ENCODE results near the gene CCND1.

Gene CCND1

GRCh38 chr11:69682221-69682620 is 41.3 kb downstream of the CCND1 start:
- Histone ChIP-seq H3K79me2 (ENCODE audit: insufficient read depth, low read depth) (no peaks in the 10 kb centered on the region), H3K36me3 (ENCODE audit: insufficient read depth) (no peaks in the 10 kb centered on the region), H3K9ac (no peak overlapping the region), H3K27me3 (ENCODE audit: insufficient read depth, low read depth) (no peaks in the 10 kb centered on the region), H3K27ac (no peak overlapping the region), H3K4me3 (IDR thresholded peaks at IDR 0.05; ENCODE audit: insufficient read depth, low read depth, low read length) (no peak overlapping the region), H4K20me1 (ENCODE audit: insufficient read depth) (no peaks in the 10 kb centered on the region), H3K4me2 (no peak overlapping the region), H3K4me1 (ENCODE audit: low read depth, poor library complexity, severe bottlenecking) (no peaks in the 10 kb centered on the region), H2AFZ (ENCODE audit: low read depth) (no peak overlapping the region)
- TF ChIP-seq CTCF (conservative IDR thresholded peaks at IDR 0.05; ENCODE audit: low read depth, low read length), result no peak

GRCh38 chr11:69682681-69683326 is 41.8 kb downstream of the CCND1 start:
- no peak overlapping the region for H3K9ac ChIP-seq
- no peak overlapping the region for H3K4me3 ChIP-seq (IDR thresholded peaks at IDR 0.05; ENCODE audit: insufficient read depth, low read depth, low read length)
- no peaks in the 10 kb centered on the region for H3K4me1 ChIP-seq (ENCODE audit: low read depth, poor library complexity, severe bottlenecking)
- no peak for TF ChIP-seq CTCF (conservative IDR thresholded peaks at IDR 0.05; ENCODE audit: low read depth, low read length)
- H3K79me2 ChIP-seq (ENCODE audit: insufficient read depth, low read depth), result no peaks in the 10 kb centered on the region
- H4K20me1 ChIP-seq (ENCODE audit: insufficient read depth), result no peaks in the 10 kb centered on the region
- H3K27ac ChIP-seq, result no peak overlapping the region
- H3K36me3 ChIP-seq (ENCODE audit: insufficient read depth), result no peaks in the 10 kb centered on the region
- H2AFZ ChIP-seq (ENCODE audit: low read depth), result no peak overlapping the region
- no peak overlapping the region for H3K4me2 ChIP-seq
- H3K27me3 ChIP-seq (ENCODE audit: insufficient read depth, low read depth), result no peaks in the 10 kb centered on the region

- TF ChIP-seq CTCF (conservative IDR thresholded peaks at IDR 0.05; ENCODE audit: low read depth, low read length), result peak; percentile 31; the same call in 1 of the 2 replicates
- H3K79me2 ChIP-seq (ENCODE audit: insufficient read depth, low read depth), result no peaks in the 10 kb centered on the region
- H3K9ac ChIP-seq, result no peak overlapping the region
- no peaks in the 10 kb centered on the region for H3K27me3 ChIP-seq (ENCODE audit: insufficient read depth, low read depth)
- peaks cover 7% of the 10 kb centered on the region for H3K4me1 ChIP-seq (ENCODE audit: low read depth, poor library complexity, severe bottlenecking)
- no peak overlapping the region for H3K4me2 ChIP-seq
- H3K27ac ChIP-seq, result no peak overlapping the region
- H3K4me3 ChIP-seq (IDR thresholded peaks at IDR 0.05; ENCODE audit: insufficient read depth, low read depth, low read length), result no peak overlapping the region
- no peaks in the 10 kb centered on the region for H3K36me3 ChIP-seq (ENCODE audit: insufficient read depth)
- no peak overlapping the region for H2AFZ ChIP-seq (ENCODE audit: low read depth)
- no peaks in the 10 kb centered on the region for H4K20me1 ChIP-seq (ENCODE audit: insufficient read depth)
These were observed 42.9 kb downstream of the CCND1 start for GRCh38 chr11:69683764-69684333.

GRCh38 chr11:69684651-69685050 is 43.7 kb downstream of the CCND1 start:
- Histone ChIP-seq H3K4me2 (no peak overlapping the region), H2AFZ (ENCODE audit: low read depth) (no peak overlapping the region), H3K9ac (no peak overlapping the region), H3K27me3 (ENCODE audit: insufficient read depth, low read depth) (no peaks in the 10 kb centered on the region), H3K79me2 (ENCODE audit: insufficient read depth, low read depth) (no peaks in the 10 kb centered on the region), H3K4me3 (IDR thresholded peaks at IDR 0.05; ENCODE audit: insufficient read depth, low read depth, low read length) (no peak overlapping the region), H3K36me3 (ENCODE audit: insufficient read depth) (no peaks in the 10 kb centered on the region), H4K20me1 (ENCODE audit: insufficient read depth) (no peaks in the 10 kb centered on the region), H3K27ac (no peak overlapping the region), H3K4me1 (ENCODE audit: low read depth, poor library complexity, severe bottlenecking) (peaks cover 7% of the 10 kb centered on the region)
- no peak for TF ChIP-seq CTCF (conservative IDR thresholded peaks at IDR 0.05; ENCODE audit: low read depth, low read length)

All from KMS-11 (cell line).